BLaER1 treated with 17β-estradiol and CSF1 and Interleukin-3, amounts not matched to agents 10 nM and 100 nM (cell line): Measurements from ENCODE around the gene FAM216B.
"Not testable (repeated sequence)": the region's sequence is repeated elsewhere in the genome, so short reads cannot be mapped to it uniquely, and the experiment has no call there.

Source experiments
- H3K27ac ChIP-seq, 11 experiments: shearing (Covaris generic); formaldehyde crosslinking; 2 replicates each; pipeline ENCODE4 v1.8.1; 2022
- H3K27me3 ChIP-seq, 11 experiments: shearing (Covaris generic); formaldehyde crosslinking; 2 replicates each; pipeline ENCODE4 v1.8.1; 2022
- H3K36me3 ChIP-seq, 11 experiments: shearing (Covaris generic); formaldehyde crosslinking; 2 replicates each; pipeline ENCODE4 v1.8.1; 2022
- H3K4me1 ChIP-seq, 10 experiments: shearing (Covaris generic); formaldehyde crosslinking; 2 replicates each; pipeline ENCODE4 v1.8.1; 2022
- H3K4me2 ChIP-seq, 11 experiments: shearing (Covaris generic); formaldehyde crosslinking; 2 replicates each; pipeline ENCODE4 v1.8.1; 2022
- H3K4me3 ChIP-seq, 10 experiments: shearing (Covaris generic); formaldehyde crosslinking; 2 replicates each; pipeline ENCODE4 v1.8.1; 2022
- H3K9ac ChIP-seq, 11 experiments: shearing (Covaris generic); formaldehyde crosslinking; 2 replicates each; pipeline ENCODE4 v1.8.1; 2022
- H3K9me3 ChIP-seq, 11 experiments: shearing (Covaris generic); formaldehyde crosslinking; replicated peaks in 1 of 11; 2 replicates each; pipeline ENCODE4 v1.8.1; 2022
- H4K20me1 ChIP-seq, 11 experiments: shearing (Covaris generic); formaldehyde crosslinking; 2 replicates each; pipeline ENCODE4 v1.8.1; 2022
- Cebpa-rat ChIP-seq, 11 experiments: shearing (Covaris generic); IDR thresholded peaks; 2 replicates each; pipeline ENCODE4 v1.8.1; 2022

The FAM216B gene

DNA sequence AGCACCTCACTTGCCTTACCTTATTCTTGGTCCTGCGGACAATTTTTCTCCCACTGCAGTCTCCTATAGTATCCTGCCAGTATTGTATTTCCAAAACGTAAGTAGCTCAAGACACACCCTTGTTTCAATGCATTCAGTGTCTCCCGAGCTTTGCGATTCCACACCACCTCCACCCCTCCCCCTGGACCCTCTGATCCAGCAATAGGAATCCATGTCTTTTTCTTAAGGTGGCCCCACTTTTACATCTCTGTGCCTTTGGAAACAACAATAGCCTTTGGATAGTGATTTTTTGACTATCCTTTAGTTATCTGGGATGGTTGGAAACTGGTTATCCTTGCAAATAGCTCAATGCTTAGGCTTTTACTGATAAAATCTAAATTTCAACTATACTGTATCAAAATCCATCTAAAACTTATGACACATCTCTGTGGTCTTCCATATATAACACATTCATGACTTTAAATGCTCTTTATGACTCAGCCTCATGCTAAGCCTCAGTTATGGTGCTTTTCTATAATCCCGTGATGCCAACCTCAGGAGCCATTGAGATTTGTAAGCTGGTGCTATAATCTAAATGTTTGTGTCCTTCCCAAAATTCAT is 27.1 kb downstream of the FAM216B start:
- TF ChIP-seq Cebpa-rat (IDR thresholded peaks at IDR 0.05), result no peak
- Histone ChIP-seq H3K4me1 (peaks cover 17 to 53% (median 25%) of the 10 kb centered on the region in 10 experiments), H3K27ac (no peak overlapping the region), H4K20me1 (no peaks in the 10 kb centered on the region), H3K36me3 (no peaks in the 10 kb centered on the region), H3K4me3 (no peak overlapping the region), H3K9ac (no peak overlapping the region), H3K27me3 (no peaks in the 10 kb centered on the region), H3K9me3 (peaks cover 0 to 5% (median 0%) of the 10 kb centered on the region in 11 experiments; a peak in 1 of 22 replicates), H3K4me2 (0 out of 22 replicates have a peak overlapping the region, but pooled peaks of 1 of the 11 experiments have one; percentile 9)

DNA sequence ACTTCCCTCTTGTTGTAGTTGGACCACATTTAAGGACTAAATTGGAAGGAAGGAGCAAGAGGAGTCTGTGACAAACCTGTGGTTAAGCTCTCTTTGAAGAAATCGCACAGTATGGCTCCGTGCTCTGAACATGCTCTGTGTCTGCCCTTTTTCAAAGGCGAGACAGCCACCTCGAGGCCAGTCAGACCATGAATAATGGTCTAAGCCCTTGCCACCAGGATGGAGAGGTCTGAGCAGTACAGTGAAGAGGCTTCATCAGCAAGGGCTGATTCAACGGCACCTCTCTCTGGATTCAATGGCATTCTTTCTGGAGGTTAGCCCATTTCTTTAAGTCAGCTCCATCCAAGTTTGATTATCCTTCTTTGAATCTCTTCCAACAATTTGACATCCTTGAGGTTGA is 30.9 kb downstream of the FAM216B start:
- no peak for TF ChIP-seq Cebpa-rat (IDR thresholded peaks at IDR 0.05)
- Histone ChIP-seq H3K4me1 (peaks cover 5 to 21% (median 10%) of the 10 kb centered on the region in 10 experiments), H4K20me1 (no peaks in the 10 kb centered on the region), H3K27me3 (no peaks in the 10 kb centered on the region), H3K4me3 (no peak overlapping the region), H3K27ac (no peak overlapping the region), H3K9me3 (peaks cover 0 to 12% (median 0%) of the 10 kb centered on the region in 11 experiments; a peak in 4 of 22 replicates), H3K4me2 (no peak overlapping the region), H3K36me3 (no peaks in the 10 kb centered on the region), H3K9ac (no peak overlapping the region)

- TF ChIP-seq Cebpa-rat (IDR thresholded peaks at IDR 0.05), result no peak
- Histone ChIP-seq H3K27me3 (no peaks in the 10 kb centered on the region), H3K27ac (no peak overlapping the region), H4K20me1 (no peaks in the 10 kb centered on the region), H3K4me3 (no peak overlapping the region), H3K4me1 (peaks cover 0 to 15% (median 4%) of the 10 kb centered on the region in 10 experiments; a peak in 9 of 20 replicates), H3K36me3 (no peaks in the 10 kb centered on the region), H3K4me2 (no peak overlapping the region), H3K9me3 (peaks cover 13 to 31% (median 17%) of the 10 kb centered on the region in 11 experiments), H3K9ac (no peak overlapping the region)
Measured at GRCh38 chr13:42814868-42815267, 33.5 kb downstream of the FAM216B start.

DNA sequence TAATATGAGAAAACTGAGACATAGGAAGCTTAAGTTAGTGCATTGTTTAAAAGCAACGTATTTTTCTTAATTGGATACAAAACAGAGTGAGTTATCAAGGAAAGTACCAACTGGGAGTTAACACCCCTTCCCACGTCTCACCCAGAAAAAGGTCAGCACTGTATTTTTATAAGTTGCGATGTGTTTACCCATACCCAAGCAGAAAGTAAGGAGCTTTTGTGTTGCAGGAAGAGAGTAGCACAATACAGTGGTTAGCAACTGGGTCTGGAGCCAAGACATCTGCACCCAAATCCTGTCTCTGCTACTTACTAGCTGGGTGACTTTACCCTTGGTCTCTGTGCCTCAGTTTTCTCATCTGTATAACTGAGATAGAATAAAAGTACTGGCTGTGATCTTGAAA is 34.3 kb downstream of the FAM216B start:
- no peak for TF ChIP-seq Cebpa-rat (IDR thresholded peaks at IDR 0.05)
- Histone ChIP-seq H3K27me3 (no peaks in the 10 kb centered on the region), H3K4me3 (no peak overlapping the region), H3K9ac (no peak overlapping the region), H3K36me3 (no peaks in the 10 kb centered on the region), H4K20me1 (no peaks in the 10 kb centered on the region), H3K4me1 (peaks cover 0 to 23% (median 4%) of the 10 kb centered on the region in 10 experiments; a peak in 10 of 20 replicates), H3K27ac (no peak overlapping the region), H3K4me2 (no peak overlapping the region), H3K9me3 (peaks cover 13 to 31% (median 17%) of the 10 kb centered on the region in 11 experiments)

DNA sequence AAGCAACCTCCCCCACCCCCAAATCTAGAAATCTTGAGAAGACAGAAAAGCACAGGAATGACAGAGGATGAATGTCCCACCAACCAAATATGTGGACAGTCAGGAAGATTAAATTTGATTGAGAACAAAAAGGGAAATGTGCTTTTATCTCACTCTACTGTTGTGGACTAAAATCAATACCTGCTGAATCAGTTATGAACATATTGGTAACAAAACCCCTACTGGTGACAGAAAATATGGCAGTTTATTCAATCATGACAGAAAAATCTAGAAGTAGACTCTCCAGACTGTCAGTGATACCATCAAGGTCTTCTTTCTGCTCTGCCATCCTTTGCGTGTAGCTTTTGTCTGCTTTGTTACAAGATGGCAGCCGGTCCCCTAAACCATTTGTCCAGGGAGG is 35.2 kb downstream of the FAM216B start:
- Histone ChIP-seq H3K4me1 (peaks cover 0 to 31% (median 1%) of the 10 kb centered on the region in 10 experiments; a peak in 10 of 20 replicates), H3K27ac (no peak overlapping the region)

GRCh38 chr13:42819687-42820086 is 38.3 kb downstream of the FAM216B start:
- not testable (repeated sequence) for H3K36me3 ChIP-seq, H3K27ac ChIP-seq, H3K4me3 ChIP-seq, H3K27me3 ChIP-seq, H4K20me1 ChIP-seq, H3K9ac ChIP-seq
- H3K4me2 ChIP-seq, result peak overlapping the region in 2 of 11 experiments; percentile 39 to 43; a peak in 4 of 22 replicates
- H3K4me1 ChIP-seq, result peaks cover 0 to 31% (median 0%) of the 10 kb centered on the region in 10 experiments; a peak in 5 of 20 replicates
- peaks cover 13 to 31% (median 17%) of the 10 kb centered on the region in 11 experiments for H3K9me3 ChIP-seq

More for the DNA sequence above, 35.2 kb downstream of the FAM216B start:
- Histone ChIP-seq H3K4me2 (no peak overlapping the region), H3K9ac (no peak overlapping the region), H3K27me3 (no peaks in the 10 kb centered on the region), H3K36me3 (no peaks in the 10 kb centered on the region), H3K9me3 (peaks cover 13 to 31% (median 17%) of the 10 kb centered on the region in 11 experiments), H4K20me1 (no peaks in the 10 kb centered on the region), H3K4me3 (no peak overlapping the region)
- TF ChIP-seq Cebpa-rat (IDR thresholded peaks at IDR 0.05), result no peak

- Histone ChIP-seq H3K27me3 (no peaks in the 10 kb centered on the region), H3K4me3 (no peak overlapping the region), H3K4me2 (peak overlapping the region in 2 of 11 experiments; percentile 14 to 20; a peak in 2 of 22 replicates), H3K36me3 (no peaks in the 10 kb centered on the region), H3K27ac (no peak overlapping the region), H3K4me1 (peaks cover 0 to 31% (median 0%) of the 10 kb centered on the region in 10 experiments; a peak in 5 of 20 replicates), H3K9ac (no peak overlapping the region), H3K9me3 (peaks cover 13 to 31% (median 17%) of the 10 kb centered on the region in 11 experiments), H4K20me1 (no peaks in the 10 kb centered on the region)
- no peak for TF ChIP-seq Cebpa-rat (IDR thresholded peaks at IDR 0.05)
Measured at GRCh38 chr13:42820451-42820850, 39.1 kb downstream of the FAM216B start.

- peaks cover 13 to 27% (median 17%) of the 10 kb centered on the region in 11 experiments for H3K9me3 ChIP-seq
- no peaks in the 10 kb centered on the region for H3K27me3 ChIP-seq
- H3K4me2 ChIP-seq, result no peak overlapping the region
- no peaks in the 10 kb centered on the region for H4K20me1 ChIP-seq
- no peak overlapping the region for H3K27ac ChIP-seq
- no peak overlapping the region for H3K4me3 ChIP-seq
- no peak overlapping the region for H3K9ac ChIP-seq
- peaks cover 0 to 31% (median 0%) of the 10 kb centered on the region in 10 experiments; a peak in 5 of 20 replicates for H3K4me1 ChIP-seq
- H3K36me3 ChIP-seq, result no peaks in the 10 kb centered on the region
- no peak for TF ChIP-seq Cebpa-rat (IDR thresholded peaks at IDR 0.05)
Measured at GRCh38 chr13:42821437-42821836, 40.1 kb downstream of the FAM216B start.

- Histone ChIP-seq H4K20me1 (no peaks in the 10 kb centered on the region), H3K4me3 (no peak overlapping the region), H3K9ac (peak overlapping the region in 3 of 11 experiments; percentile 46 to 55 (median 51); a peak in 5 of 22 replicates), H3K36me3 (no peaks in the 10 kb centered on the region), H3K27me3 (no peaks in the 10 kb centered on the region), H3K9me3 (peaks cover 0 to 16% (median 0%) of the 10 kb centered on the region in 11 experiments; a peak in 5 of 22 replicates), H3K4me2 (peak overlapping the region in 10 of 11 experiments; percentile 7 to 74 (median 56); a peak in 17 of 22 replicates), H3K4me1 (peaks cover 0 to 33% (median 20%) of the 10 kb centered on the region in 10 experiments; a peak in 17 of 20 replicates), H3K27ac (peak overlapping the region in 10 of 11 experiments; percentile 2 to 79 (median 58); a peak in 17 of 22 replicates)
- peak in 2 of 11 experiments; percentile 5 to 13; a peak in 1 of 22 replicates for TF ChIP-seq Cebpa-rat (IDR thresholded peaks at IDR 0.05)
Measured at GRCh38 chr13:42832341-42833096, 51.1 kb downstream of the FAM216B start.
